ENCODE results near the gene GLT1D1. TPM values are rescaled to one million over a fixed set of nuclear protein-coding genes. Genes with fewer than 3 reads are reported as not detected.

GLT1D1 gene
- total RNA-seq, 2 donors from 2014 or later: 0.17 to 0.45 TPM

GRCh38 chr12:128861226-128862016 lies 8.1 kb downstream of the GLT1D1 start:
- H3K4me1 ChIP-seq: no peaks in the 10 kb centered on the region
- no peaks in the 10 kb centered on the region for H3K9me3 ChIP-seq
- intact Hi-C loops (cut with DNase I): no loop called here
- no peak overlapping the region for H3K9ac ChIP-seq (ENCODE audit: low read depth in 2 of 2, low read length in 2 of 2)
- no peak overlapping the region for H3K27ac ChIP-seq
- no peak for TF ChIP-seq CTCF (IDR thresholded peaks at IDR 0.05)
- no peak for DNase-seq
- no peaks in the 10 kb centered on the region for H3K27me3 ChIP-seq
- H3K36me3 ChIP-seq: no peaks in the 10 kb centered on the region
- H3K4me3 ChIP-seq: no peak overlapping the region

GRCh38 chr12:128863957-128864356 lies 10.7 kb downstream of the GLT1D1 start:
- no peak for DNase-seq
- H3K27ac ChIP-seq: no peak overlapping the region
- H3K9me3 ChIP-seq: no peaks in the 10 kb centered on the region
- no peak for TF ChIP-seq CTCF (IDR thresholded peaks at IDR 0.05)
- no peaks in the 10 kb centered on the region for H3K27me3 ChIP-seq
- intact Hi-C loops (cut with DNase I): no loop called here
- no peak overlapping the region for H3K9ac ChIP-seq (ENCODE audit: low read depth in 2 of 2, low read length in 2 of 2)
- no peak overlapping the region for H3K4me3 ChIP-seq
- H3K4me1 ChIP-seq: no peaks in the 10 kb centered on the region
- no peaks in the 10 kb centered on the region for H3K36me3 ChIP-seq

GRCh38 chr12:128864516-128865186 lies 11.4 kb downstream of the GLT1D1 start:
- Histone ChIP-seq H3K27ac (no peak overlapping the region), H3K9ac (ENCODE audit: low read depth in 2 of 2, low read length in 2 of 2) (no peak overlapping the region), H3K27me3 (no peaks in the 10 kb centered on the region), H3K4me3 (no peak overlapping the region), H3K36me3 (no peaks in the 10 kb centered on the region), H3K9me3 (no peaks in the 10 kb centered on the region), H3K4me1 (no peaks in the 10 kb centered on the region)
- DNase-seq: no peak
- no peak for TF ChIP-seq CTCF (IDR thresholded peaks at IDR 0.05)
- intact Hi-C loops (cut with DNase I): no loop called here

- Histone ChIP-seq H3K9me3 (no peaks in the 10 kb centered on the region), H3K4me1 (no peaks in the 10 kb centered on the region), H3K27me3 (no peaks in the 10 kb centered on the region), H3K27ac (no peak overlapping the region), H3K4me3 (no peak overlapping the region), H3K9ac (ENCODE audit: low read depth in 2 of 2, low read length in 2 of 2) (no peak overlapping the region), H3K36me3 (no peaks in the 10 kb centered on the region)
- DNase-seq: no peak
- TF ChIP-seq CTCF (IDR thresholded peaks at IDR 0.05): no peak
- intact Hi-C loops (cut with DNase I): no loop called here
These were observed 14.2 kb downstream of the GLT1D1 start for GRCh38 chr12:128867466-128867865.

- Histone ChIP-seq H3K4me3 (no peak overlapping the region), H3K9me3 (no peaks in the 10 kb centered on the region), H3K4me1 (no peaks in the 10 kb centered on the region), H3K27me3 (no peaks in the 10 kb centered on the region), H3K9ac (ENCODE audit: low read depth in 2 of 2, low read length in 2 of 2) (no peak overlapping the region), H3K27ac (no peak overlapping the region), H3K36me3 (no peaks in the 10 kb centered on the region)
- TF ChIP-seq CTCF (IDR thresholded peaks at IDR 0.05): no peak
- no peak for DNase-seq
- intact Hi-C loops (cut with DNase I): no loop called here
These were observed 18.2 kb downstream of the GLT1D1 start for GRCh38 chr12:128871516-128871892.

Data from colonic mucosa (tissue), 4 donors.